ENCODE data around the gene SLC6A19. TPM values are rescaled to one million over a fixed set of nuclear protein-coding genes. Genes with fewer than 3 reads are reported as not detected.

SLC6A19 gene
- total and polyA plus RNA-seq, 9 of the 15 experiments (the other 6 are each of a cell fraction or from before 2014, with no cell fraction given), result 0.03 to 1.6 (median 0.59) TPM

DNA sequence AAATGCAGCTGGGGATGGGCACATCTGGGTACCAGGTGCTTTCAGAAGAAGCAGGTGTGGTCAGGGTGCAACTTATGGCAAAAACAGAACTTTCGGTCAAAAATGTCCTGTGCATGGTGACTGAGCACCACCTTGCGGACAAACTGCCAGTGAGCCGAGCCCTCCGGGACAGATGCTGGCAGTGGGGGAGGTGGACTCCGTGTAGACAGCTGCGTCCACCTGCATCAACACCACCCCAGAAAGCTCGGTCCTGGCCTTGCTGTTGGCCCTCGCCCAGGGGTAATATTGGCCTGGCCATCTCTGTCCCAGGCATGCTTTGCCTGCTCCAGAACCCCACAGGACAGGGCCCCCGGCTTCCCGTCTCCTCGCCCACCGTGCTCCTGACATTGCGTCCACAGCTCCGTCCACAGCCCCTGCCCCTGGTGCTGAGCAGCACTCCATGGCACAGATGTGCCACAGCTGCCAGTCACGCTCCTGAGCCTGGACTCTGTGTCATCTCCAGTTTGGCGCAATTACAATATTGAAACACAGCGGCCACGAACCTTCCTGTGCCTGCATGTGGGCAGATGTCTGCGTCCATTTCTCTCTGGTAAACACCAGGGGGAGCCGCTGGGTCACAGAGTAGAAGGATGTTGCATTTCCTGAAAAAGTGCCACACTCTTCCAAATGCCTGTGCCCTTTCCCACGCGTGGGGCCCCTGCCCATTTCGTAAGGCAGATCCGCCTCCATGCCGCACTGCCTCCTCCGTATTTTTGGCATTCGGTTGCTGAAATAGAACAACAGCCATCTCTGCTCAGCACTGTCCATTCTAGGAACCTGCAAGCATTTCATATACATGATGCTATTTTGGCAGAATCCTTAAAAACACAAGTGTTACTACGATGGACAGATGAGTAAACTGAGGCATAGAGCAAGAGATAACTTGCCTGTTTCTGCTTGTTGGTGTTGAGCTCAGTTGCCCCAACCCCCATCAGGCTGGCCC, 33.4 kb upstream of the SLC6A19 start (continued):
- TF ChIP-seq, protein P1, sequence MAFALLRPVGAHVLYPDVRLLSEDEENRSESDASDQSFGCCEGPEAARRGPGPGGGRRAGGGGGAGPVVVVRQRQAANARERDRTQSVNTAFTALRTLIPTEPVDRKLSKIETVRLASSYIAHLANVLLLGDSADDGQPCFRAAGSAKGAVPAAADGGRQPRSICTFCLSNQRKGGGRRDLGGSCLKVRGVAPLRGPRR (CRISPR knock-in tag; IDR thresholded peaks at IDR 0.05), result no peak
- TF ChIP-seq GABPB2 (CRISPR knock-in tag; conservative IDR thresholded peaks at IDR 0.05), result no peak
- TF ChIP-seq TAF7 (tag; IDR thresholded peaks at IDR 0.05), result no peak
- TF ChIP-seq KDM1A (IDR thresholded peaks at IDR 0.05), result no peak
- no peak for TF ChIP-seq CBX5 (IDR thresholded peaks at IDR 0.05; ENCODE audit: borderline replicate concordance, low read depth)
- TF ChIP-seq RBM22 (IDR thresholded peaks at IDR 0.05; ENCODE audit: low read depth, low read length, poor library complexity, severe bottlenecking), result no peak
- TF ChIP-seq ZNF165 (CRISPR knock-in tag; IDR thresholded peaks at IDR 0.05; ENCODE audit: borderline replicate concordance), result no peak
- TF ChIP-seq POLR2H (tag; IDR thresholded peaks at IDR 0.05; ENCODE audit: low read depth), result no peak
- TF ChIP-seq ZNF717 (CRISPR knock-in tag; IDR thresholded peaks at IDR 0.05), result no peak
- 0 out of 2 replicates have a peak, but pooled peaks have one; percentile 13 for TF ChIP-seq TARDBP (IDR thresholded peaks at IDR 0.05)
- TF ChIP-seq, protein P2, sequence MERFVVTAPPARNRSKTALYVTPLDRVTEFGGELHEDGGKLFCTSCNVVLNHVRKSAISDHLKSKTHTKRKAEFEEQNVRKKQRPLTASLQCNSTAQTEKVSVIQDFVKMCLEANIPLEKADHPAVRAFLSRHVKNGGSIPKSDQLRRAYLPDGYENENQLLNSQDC (CRISPR knock-in tag; IDR thresholded peaks at IDR 0.05), result no peak
- no peak for TF ChIP-seq ZEB2 (IDR thresholded peaks at IDR 0.05)
- TF ChIP-seq MEIS2 (IDR thresholded peaks at IDR 0.05; ENCODE audit: partially characterized antibody), result no peak
- TF ChIP-seq TAF1 (IDR thresholded peaks at IDR 0.05; ENCODE audit: control insufficient read depth, extremely low read depth, insufficient read depth, low read length, severe bottlenecking), result no peak
- no peak for TF ChIP-seq MAFG (tag; conservative IDR thresholded peaks at IDR 0.05)
- no peak for TF ChIP-seq U2AF1 (optimal IDR thresholded peaks at IDR 0.05; ENCODE audit: low read depth, low read length)
- TF ChIP-seq JUNB (CRISPR knock-in tag; conservative IDR thresholded peaks at IDR 0.05), result no peak
- TF ChIP-seq ZNF347 (CRISPR knock-in tag; IDR thresholded peaks at IDR 0.05; ENCODE audit: low read depth), result no peak
- no peak for TF ChIP-seq ELF2 (CRISPR knock-in tag; IDR thresholded peaks at IDR 0.05)
- no peak for TF ChIP-seq CHD1 (IDR thresholded peaks at IDR 0.05; ENCODE audit: low read length)
- TF ChIP-seq RBM17 (IDR thresholded peaks at IDR 0.05; ENCODE audit: borderline replicate concordance, low read depth, low read length), result no peak
- TF ChIP-seq, protein P3, sequence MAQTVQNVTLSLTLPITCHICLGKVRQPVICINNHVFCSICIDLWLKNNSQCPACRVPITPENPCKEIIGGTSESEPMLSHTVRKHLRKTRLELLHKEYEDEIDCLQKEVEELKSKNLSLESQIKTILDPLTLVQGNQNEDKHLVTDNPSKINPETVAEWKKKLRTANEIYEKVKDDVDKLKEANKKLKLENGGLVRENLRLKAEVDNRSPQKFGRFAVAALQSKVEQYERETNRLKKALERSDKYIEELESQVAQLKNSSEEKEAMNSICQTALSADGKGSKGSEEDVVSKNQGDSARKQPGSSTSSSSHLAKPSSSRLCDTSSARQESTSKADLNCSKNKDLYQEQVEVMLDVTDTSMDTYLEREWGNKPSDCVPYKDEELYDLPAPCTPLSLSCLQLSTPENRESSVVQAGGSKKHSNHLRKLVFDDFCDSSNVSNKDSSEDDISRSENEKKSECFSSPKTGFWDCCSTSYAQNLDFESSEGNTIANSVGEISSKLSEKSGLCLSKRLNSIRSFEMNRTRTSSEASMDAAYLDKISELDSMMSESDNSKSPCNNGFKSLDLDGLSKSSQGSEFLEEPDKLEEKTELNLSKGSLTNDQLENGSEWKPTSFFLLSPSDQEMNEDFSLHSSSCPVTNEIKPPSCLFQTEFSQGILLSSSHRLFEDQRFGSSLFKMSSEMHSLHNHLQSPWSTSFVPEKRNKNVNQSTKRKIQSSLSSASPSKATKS (CRISPR knock-in tag; IDR thresholded peaks at IDR 0.05), result no peak
- peak; percentile 93 to 98 for TF ChIP-seq RAD21 (CRISPR knock-in tag; conservative IDR thresholded peaks at IDR 0.05 in 1 of 2, IDR thresholded peaks at IDR 0.05 in 1 of 2)
- TF ChIP-seq, protein P4, sequence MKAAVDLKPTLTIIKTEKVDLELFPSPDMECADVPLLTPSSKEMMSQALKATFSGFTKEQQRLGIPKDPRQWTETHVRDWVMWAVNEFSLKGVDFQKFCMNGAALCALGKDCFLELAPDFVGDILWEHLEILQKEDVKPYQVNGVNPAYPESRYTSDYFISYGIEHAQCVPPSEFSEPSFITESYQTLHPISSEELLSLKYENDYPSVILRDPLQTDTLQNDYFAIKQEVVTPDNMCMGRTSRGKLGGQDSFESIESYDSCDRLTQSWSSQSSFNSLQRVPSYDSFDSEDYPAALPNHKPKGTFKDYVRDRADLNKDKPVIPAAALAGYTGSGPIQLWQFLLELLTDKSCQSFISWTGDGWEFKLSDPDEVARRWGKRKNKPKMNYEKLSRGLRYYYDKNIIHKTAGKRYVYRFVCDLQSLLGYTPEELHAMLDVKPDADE (conservative IDR thresholded peaks at IDR 0.05; ENCODE audit: control insufficient read depth, low read depth, low read length), result no peak
- TF ChIP-seq KDM4B (IDR thresholded peaks at IDR 0.05; ENCODE audit: borderline replicate concordance in 2 of 2, low read depth in 1 of 2), result no peak

Measured in K562 (cell line).